ENCODE results near the gene LSMEM2. TPM values are rescaled to one million over a fixed set of nuclear protein-coding genes. Genes with fewer than 3 reads are reported as not detected.
A peak's percentile ranks its signal among the peaks of the same experiment; 100 is the strongest.
"Not testable (repeated sequence)": the region's sequence is repeated elsewhere in the genome, so short reads cannot be mapped to it uniquely, and the experiment has no call there.

The LSMEM2 gene
- total RNA-seq, 1 donor from 2014 or later = 0.18 TPM

DNA sequence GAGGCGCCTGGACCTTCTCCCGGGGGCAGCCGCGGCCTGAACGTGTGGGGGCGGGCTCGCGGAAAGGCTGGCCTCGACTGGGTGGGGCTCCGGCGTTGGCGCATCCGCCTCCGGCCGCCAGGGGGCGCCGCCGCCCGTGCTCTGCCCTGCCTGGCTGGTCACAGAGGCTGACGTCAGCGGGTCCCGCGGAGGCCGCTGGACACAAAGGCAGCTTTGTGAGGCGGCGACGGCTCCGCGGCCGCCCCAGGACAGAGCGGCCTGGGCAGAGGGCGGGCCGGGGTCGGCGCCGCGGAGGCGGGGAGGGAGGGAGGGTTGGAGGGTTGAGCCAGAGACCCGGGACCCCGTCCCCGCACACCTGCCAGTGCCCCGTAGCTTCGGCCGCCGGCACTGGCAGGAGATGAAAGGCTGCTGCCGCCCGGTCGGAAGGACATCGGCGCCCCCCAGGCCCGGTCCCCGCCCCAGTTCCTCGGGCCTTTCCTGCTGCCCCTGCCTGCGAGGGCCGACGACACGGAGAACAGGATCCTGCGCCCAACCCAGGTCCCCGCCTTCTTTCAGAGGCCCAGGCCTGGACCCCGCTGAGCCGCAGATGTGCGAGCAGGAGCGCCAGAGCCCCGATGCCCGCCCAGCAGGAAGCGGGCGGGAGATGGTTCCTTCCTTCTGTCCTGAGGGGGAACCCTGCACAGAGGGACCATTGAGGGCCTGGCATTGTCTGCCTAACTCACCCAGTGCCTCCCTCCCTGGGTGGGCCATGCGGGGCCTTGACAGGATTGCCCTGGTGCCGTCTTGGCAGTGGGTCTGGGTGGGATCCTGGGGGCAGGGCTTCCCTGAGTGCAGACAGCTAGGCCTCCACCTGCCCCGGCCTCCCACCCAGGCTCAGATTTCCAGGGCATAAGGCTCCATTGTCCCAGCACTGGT is 18.6 kb upstream of the LSMEM2 start:
- peak overlapping the region; percentile 94 for H3K27ac Mint-ChIP-seq (ENCODE audit: unreplicated experiment)
- peaks cover 13% of the 10 kb centered on the region for H3K4me1 Mint-ChIP-seq (ENCODE audit: unreplicated experiment)
- H3K9me3 Mint-ChIP-seq (ENCODE audit: unreplicated experiment) = no peaks in the 10 kb centered on the region
- TF ChIP-seq CTCF (IDR thresholded peaks at IDR 0.05; ENCODE audit: unreplicated experiment) = peak; percentile 100
- H3K4me3 Mint-ChIP-seq (ENCODE audit: unreplicated experiment) = no peak overlapping the region
- DNase-seq (ENCODE audit: low spot score) = peak; percentile 98
- H3K27me3 Mint-ChIP-seq (ENCODE audit: unreplicated experiment) = peaks cover 31% of the 10 kb centered on the region
- peaks cover 11% of the 10 kb centered on the region for H3K36me3 Mint-ChIP-seq (ENCODE audit: low read depth, unreplicated experiment)

GRCh38 chr3:50260942-50261441 is 17.9 kb upstream of the LSMEM2 start:
- no peak for DNase-seq (ENCODE audit: low spot score)
- Mint-ChIP-seq H3K27ac (ENCODE audit: unreplicated experiment) (peak overlapping the region; percentile 67), H3K9me3 (ENCODE audit: unreplicated experiment) (no peaks in the 10 kb centered on the region), H3K36me3 (ENCODE audit: low read depth, unreplicated experiment) (peaks cover 14% of the 10 kb centered on the region), H3K4me1 (ENCODE audit: unreplicated experiment) (peaks cover 13% of the 10 kb centered on the region), H3K27me3 (ENCODE audit: unreplicated experiment) (peaks cover 33% of the 10 kb centered on the region), H3K4me3 (ENCODE audit: unreplicated experiment) (no peak overlapping the region)
- TF ChIP-seq CTCF (IDR thresholded peaks at IDR 0.05; ENCODE audit: unreplicated experiment) = no peak

DNA sequence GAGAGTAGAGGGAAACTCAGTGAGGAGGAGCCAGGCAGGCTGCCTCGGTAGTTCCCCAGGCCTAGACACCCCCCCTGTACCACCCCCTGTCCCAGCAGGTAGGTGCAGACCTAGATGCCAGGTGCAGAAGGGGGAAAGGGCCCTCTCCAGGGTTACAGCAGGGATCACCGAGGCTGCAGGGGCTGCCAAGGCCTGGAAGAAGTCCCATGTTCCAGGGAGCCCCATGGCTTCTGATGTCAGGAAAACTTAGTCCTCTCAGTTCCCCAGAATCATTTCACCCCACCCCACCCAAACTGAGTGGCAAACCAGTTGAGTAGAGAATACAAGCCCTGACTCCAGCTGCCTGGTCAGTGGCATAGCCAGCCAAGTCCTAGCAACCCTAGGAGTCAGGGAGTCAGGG is 17.4 kb upstream of the LSMEM2 start:
- TF ChIP-seq CTCF (IDR thresholded peaks at IDR 0.05; ENCODE audit: unreplicated experiment) = no peak
- peaks cover 13% of the 10 kb centered on the region for H3K36me3 Mint-ChIP-seq (ENCODE audit: low read depth, unreplicated experiment)
- no peak overlapping the region for H3K4me3 Mint-ChIP-seq (ENCODE audit: unreplicated experiment)
- no peaks in the 10 kb centered on the region for H3K9me3 Mint-ChIP-seq (ENCODE audit: unreplicated experiment)
- peak overlapping the region; percentile 57 for H3K27ac Mint-ChIP-seq (ENCODE audit: unreplicated experiment)
- peaks cover 31% of the 10 kb centered on the region for H3K27me3 Mint-ChIP-seq (ENCODE audit: unreplicated experiment)
- DNase-seq (ENCODE audit: low spot score) = no peak
- peaks cover 13% of the 10 kb centered on the region for H3K4me1 Mint-ChIP-seq (ENCODE audit: unreplicated experiment)

GRCh38 chr3:50262200-50262599 is 16.7 kb upstream of the LSMEM2 start:
- DNase-seq (ENCODE audit: low spot score); H3K4me3 Mint-ChIP-seq (ENCODE audit: unreplicated experiment); H3K9me3 Mint-ChIP-seq (ENCODE audit: unreplicated experiment); H3K27ac Mint-ChIP-seq (ENCODE audit: unreplicated experiment); H3K36me3 Mint-ChIP-seq (ENCODE audit: low read depth, unreplicated experiment): not testable (repeated sequence)
- Mint-ChIP-seq H3K4me1 (ENCODE audit: unreplicated experiment) (peaks cover 11% of the 10 kb centered on the region), H3K27me3 (ENCODE audit: unreplicated experiment) (peaks cover 28% of the 10 kb centered on the region)

GRCh38 chr3:50262778-50263177 is 16.1 kb upstream of the LSMEM2 start:
- H3K4me3 Mint-ChIP-seq (ENCODE audit: unreplicated experiment) = peak overlapping the region; percentile 42
- peaks cover 8% of the 10 kb centered on the region for H3K4me1 Mint-ChIP-seq (ENCODE audit: unreplicated experiment)
- H3K9me3 Mint-ChIP-seq (ENCODE audit: unreplicated experiment) = no peaks in the 10 kb centered on the region
- peaks cover 27% of the 10 kb centered on the region for H3K27me3 Mint-ChIP-seq (ENCODE audit: unreplicated experiment)
- TF ChIP-seq CTCF (IDR thresholded peaks at IDR 0.05; ENCODE audit: unreplicated experiment) = no peak
- peak overlapping the region; percentile 57 for H3K27ac Mint-ChIP-seq (ENCODE audit: unreplicated experiment)
- H3K36me3 Mint-ChIP-seq (ENCODE audit: low read depth, unreplicated experiment) = peaks cover 3% of the 10 kb centered on the region
- no peak for DNase-seq (ENCODE audit: low spot score)

Measured in endothelial cell (in vitro differentiated cells).